ENCODE measurements around the gene AKT3. TPM values are rescaled to one million over a fixed set of nuclear protein-coding genes. Genes with fewer than 3 reads are reported as not detected.

Gene AKT3
- total and polyA plus RNA-seq, 8 donors: 5.5 to 100 (median 13.8) TPM

DNA sequence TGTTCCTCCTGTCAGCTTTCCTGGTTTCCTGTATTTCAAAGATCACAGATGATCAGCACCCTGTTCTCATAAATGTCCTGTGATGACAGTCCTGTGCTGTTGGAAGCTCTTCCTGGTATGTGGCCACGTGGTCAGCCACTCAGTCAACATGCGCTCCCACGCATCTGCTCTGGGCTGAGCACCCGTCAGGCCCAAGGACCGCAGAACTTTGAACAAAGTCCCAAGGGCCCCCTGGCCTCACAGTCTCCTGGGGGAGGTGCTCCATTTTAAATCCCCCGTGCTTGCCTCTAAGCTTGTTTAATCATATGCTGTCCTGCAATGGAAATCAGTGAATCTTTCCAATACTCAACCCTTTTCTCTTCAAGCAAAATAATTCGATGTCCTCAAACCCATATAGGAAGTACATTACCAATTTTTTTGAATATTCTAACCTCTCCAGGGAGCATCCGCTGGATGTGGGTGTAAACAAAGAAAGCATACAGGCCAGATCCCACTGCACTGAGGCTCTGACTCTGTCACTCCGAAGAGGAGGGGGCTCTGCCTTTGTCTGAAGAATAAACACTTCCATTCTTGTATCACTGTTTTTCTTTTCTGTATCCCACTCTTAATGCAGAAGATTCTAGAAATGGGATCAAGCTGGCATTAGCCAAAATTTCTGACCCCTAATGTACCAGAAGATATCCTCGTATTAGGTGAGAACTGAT lies 343.9 kb downstream of the AKT3 start:
- Histone ChIP-seq H3K4me1 (peaks cover 0 to 4% (median 0%) of the 10 kb centered on the region in 4 donors), H3K27ac (no peak overlapping the region), H3K36me3 (peaks cover 0 to 57% (median 31%) of the 10 kb centered on the region in 4 donors), H3K4me3 (no peak overlapping the region), H3K27me3 (no peaks in the 10 kb centered on the region), H3K9me3 (no peaks in the 10 kb centered on the region)
- DNase-seq: no peak
- intact Hi-C loops (cut with DNase I; ENCODE audit: low total_unique reads): no loop called here
- TF ChIP-seq, protein P1, sequence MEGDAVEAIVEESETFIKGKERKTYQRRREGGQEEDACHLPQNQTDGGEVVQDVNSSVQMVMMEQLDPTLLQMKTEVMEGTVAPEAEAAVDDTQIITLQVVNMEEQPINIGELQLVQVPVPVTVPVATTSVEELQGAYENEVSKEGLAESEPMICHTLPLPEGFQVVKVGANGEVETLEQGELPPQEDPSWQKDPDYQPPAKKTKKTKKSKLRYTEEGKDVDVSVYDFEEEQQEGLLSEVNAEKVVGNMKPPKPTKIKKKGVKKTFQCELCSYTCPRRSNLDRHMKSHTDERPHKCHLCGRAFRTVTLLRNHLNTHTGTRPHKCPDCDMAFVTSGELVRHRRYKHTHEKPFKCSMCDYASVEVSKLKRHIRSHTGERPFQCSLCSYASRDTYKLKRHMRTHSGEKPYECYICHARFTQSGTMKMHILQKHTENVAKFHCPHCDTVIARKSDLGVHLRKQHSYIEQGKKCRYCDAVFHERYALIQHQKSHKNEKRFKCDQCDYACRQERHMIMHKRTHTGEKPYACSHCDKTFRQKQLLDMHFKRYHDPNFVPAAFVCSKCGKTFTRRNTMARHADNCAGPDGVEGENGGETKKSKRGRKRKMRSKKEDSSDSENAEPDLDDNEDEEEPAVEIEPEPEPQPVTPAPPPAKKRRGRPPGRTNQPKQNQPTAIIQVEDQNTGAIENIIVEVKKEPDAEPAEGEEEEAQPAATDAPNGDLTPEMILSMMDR (IDR thresholded peaks at IDR 0.05): no peak
- TF ChIP-seq POLR2AphosphoS5 (IDR thresholded peaks at IDR 0.05): no peak
- WGBS, 5 donors: 72 to 84% (median 78%) methylated on average over 10 of the region's 10 CpGs

DNA sequence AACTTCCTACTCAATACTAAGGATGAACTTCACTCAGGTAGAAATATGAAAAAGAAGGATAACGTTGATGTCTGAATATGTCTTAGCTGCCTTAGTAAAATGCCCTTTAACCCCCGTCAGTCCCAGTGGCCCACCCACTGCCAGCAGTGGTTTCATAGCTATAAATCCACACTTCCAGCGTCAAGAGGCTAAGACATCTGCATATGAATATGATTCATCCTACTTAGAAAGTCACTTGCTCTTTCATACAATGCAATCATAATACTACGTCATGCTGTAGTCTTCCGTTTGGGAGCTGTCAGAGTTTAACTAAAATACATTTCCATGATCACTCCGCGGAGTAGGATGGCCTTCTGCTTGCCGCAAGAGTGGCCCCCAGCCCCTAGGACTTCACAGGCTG lies 346.9 kb downstream of the AKT3 start:
- 90 to 94% (median 93%) methylated on average over 8 of the region's 8 CpGs for WGBS, 5 donors

DNA sequence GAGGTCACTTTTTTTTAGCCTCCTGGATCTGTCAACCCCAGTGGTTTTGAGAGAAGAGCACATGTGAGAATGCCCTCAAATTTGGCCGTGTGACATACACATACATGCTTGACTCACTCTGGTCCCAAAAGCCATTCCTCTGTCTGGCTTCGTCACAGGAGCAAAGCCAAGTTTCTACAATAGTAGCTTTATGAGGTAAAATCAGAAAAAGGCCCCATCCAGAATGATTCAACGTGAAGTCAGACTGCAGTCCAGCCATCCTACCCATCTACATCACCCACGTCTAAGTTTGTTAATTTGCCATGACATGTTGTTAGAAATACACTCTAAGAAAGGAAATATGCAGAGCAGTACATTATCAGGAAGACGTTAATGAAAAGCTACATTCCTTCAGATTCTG lies 349.0 kb downstream of the AKT3 start:
- TF ChIP-seq POLR2A (IDR thresholded peaks at IDR 0.05): no peak
- no peak for TF ChIP-seq EP300 (IDR thresholded peaks at IDR 0.05)
- no peak for TF ChIP-seq POLR2AphosphoS5 (IDR thresholded peaks at IDR 0.05)
- TF ChIP-seq, protein P1 (IDR thresholded peaks at IDR 0.05): no peak
- 64 to 90% (median 88%) methylated on average over 5 of the region's 5 CpGs for WGBS, 5 donors
- Histone ChIP-seq H3K27me3 (no peaks in the 10 kb centered on the region), H3K27ac (no peak overlapping the region), H3K9me3 (no peaks in the 10 kb centered on the region), H3K4me3 (no peak overlapping the region), H3K4me1 (peaks cover 0 to 14% (median 8%) of the 10 kb centered on the region in 4 donors), H3K36me3 (peaks cover 0 to 43% (median 36%) of the 10 kb centered on the region in 4 donors)
- intact Hi-C loops (cut with DNase I; ENCODE audit: low total_unique reads): no loop called here
- no peak for DNase-seq

More for the DNA sequence above, 346.9 kb downstream of the AKT3 start:
- no peaks in the 10 kb centered on the region for H3K9me3 ChIP-seq
- H3K27me3 ChIP-seq: no peaks in the 10 kb centered on the region
- DNase-seq: no peak
- H3K36me3 ChIP-seq: peaks cover 0 to 51% (median 33%) of the 10 kb centered on the region in 4 donors
- peaks cover 0 to 3% (median 0%) of the 10 kb centered on the region in 4 donors for H3K4me1 ChIP-seq
- TF ChIP-seq EP300 (IDR thresholded peaks at IDR 0.05) (no peak), POLR2AphosphoS5 (IDR thresholded peaks at IDR 0.05) (no peak), POLR2A (IDR thresholded peaks at IDR 0.05) (no peak)
- TF ChIP-seq, protein P1 (IDR thresholded peaks at IDR 0.05): no peak
- H3K4me3 ChIP-seq: no peak overlapping the region
- no peak overlapping the region for H3K27ac ChIP-seq
- intact Hi-C loops (cut with DNase I; ENCODE audit: low total_unique reads): no loop called here

DNA sequence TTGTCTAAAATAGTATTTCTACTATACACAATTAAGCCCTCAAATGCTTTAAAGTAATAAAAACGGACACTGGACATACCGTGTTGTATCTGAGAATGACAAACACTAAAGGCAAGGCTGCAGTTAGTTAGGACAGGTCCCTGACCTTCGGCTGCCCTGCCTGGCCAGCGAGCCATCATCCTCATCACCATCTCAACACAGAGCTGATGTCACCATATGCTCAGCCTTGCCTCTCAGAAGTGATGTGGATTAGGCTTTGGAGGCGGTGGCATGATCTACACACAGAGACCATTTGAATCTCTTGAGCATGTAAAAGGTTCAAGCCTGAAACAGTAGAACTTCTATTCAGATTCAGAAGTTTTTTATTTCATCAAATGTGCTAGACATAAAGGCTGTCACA lies 349.5 kb downstream of the AKT3 start:
- 76 to 95% (median 93%) methylated on average over 5 of the region's 5 CpGs for WGBS, 5 donors
- intact Hi-C loops (cut with DNase I; ENCODE audit: low total_unique reads): no loop called here

More for the DNA sequence above, 349.5 kb downstream of the AKT3 start:
- Histone ChIP-seq H3K27ac (no peak overlapping the region), H3K4me3 (no peak overlapping the region), H3K9me3 (no peaks in the 10 kb centered on the region), H3K27me3 (no peaks in the 10 kb centered on the region), H3K4me1 (peaks cover 1 to 19% (median 10%) of the 10 kb centered on the region in 4 donors), H3K36me3 (peaks cover 0 to 39% (median 35%) of the 10 kb centered on the region in 4 donors)
- TF ChIP-seq, protein P1 (IDR thresholded peaks at IDR 0.05): no peak
- TF ChIP-seq POLR2A (IDR thresholded peaks at IDR 0.05) (no peak), EP300 (IDR thresholded peaks at IDR 0.05) (no peak), POLR2AphosphoS5 (IDR thresholded peaks at IDR 0.05) (no peak)
- DNase-seq: no peak
